Heart right ventricle (tissue), 16 donors: ENCODE data around the gene COG5. TPM values are rescaled to one million over a fixed set of nuclear protein-coding genes. Genes with fewer than 3 reads are reported as not detected.

Experiments used
- ATAC-seq, 8 donors: fragments of 200-7000 bp; cut with Tn5 transposase; one replicate each; pipeline ENCODE4 v1.9.1; 2020; ENCODE audit warnings: mild to moderate bottlenecking in 8 of 8, moderate library complexity in 8 of 8, moderate number of reproducible peaks in 1 of 8
- DNase-seq, 2 donors: peaks; one replicate each; pipeline ENCODE4 v3.0.0-alpha.2; 2020
- H3K27ac ChIP-seq, 10 donors: fragments of 200-600 bp; sonication (generic) in 2 of 10; one replicate each; pipeline versions ENCODE4 v1.5.0 to v1.8.0; 2020 to 2022; ENCODE audit warnings: mild to moderate bottlenecking in 3 of 10
- H3K27me3 ChIP-seq, 7 donors: fragments of 200-600 bp; one replicate each; pipeline ENCODE4 v1.8.0; 2021 to 2022; ENCODE audit warnings: mild to moderate bottlenecking in 2 of 7
- H3K36me3 ChIP-seq, 9 donors: fragments of 200-600 bp; sonication (generic) in 1 of 9; one replicate each; pipeline versions ENCODE4 v1.5.0 to v1.8.0; 2020 to 2022; ENCODE audit warnings: mild to moderate bottlenecking in 2 of 9
- H3K4me1 ChIP-seq, 9 donors: fragments of 200-600 bp; sonication (generic) in 1 of 9; one replicate each; pipeline versions ENCODE4 v1.5.0 to v1.8.0; 2020 to 2022; ENCODE audit warnings: mild to moderate bottlenecking in 4 of 9
- H3K4me3 ChIP-seq, 10 donors: fragments of 200-600 bp; sonication (generic) in 2 of 10; one replicate each; pipeline versions ENCODE4 v1.5.0 to v1.8.0; 2020 to 2022; ENCODE audit warnings: mild to moderate bottlenecking in 7 of 10, moderate library complexity in 2 of 10
- H3K9me3 ChIP-seq, 11 donors: fragments of 200-600 bp in 10 of 11; sonication (generic) in 2 of 11; one replicate each; pipeline versions ENCODE4 v1.5.0 to v1.8.0; 2013 to 2022; ENCODE audit warnings: mild to moderate bottlenecking in 2 of 11, control low read depth in 1 of 11, moderate library complexity in 1 of 11
- CTCF ChIP-seq, 9 donors: fragments of 200-600 bp; sonication (generic) in 2 of 9; IDR thresholded peaks; one replicate each; pipeline versions ENCODE4 v1.5.0 to v1.8.0; 2021 to 2022; ENCODE audit warnings: antibody characterized with exemption in 9 of 9, mild to moderate bottlenecking in 5 of 9, moderate library complexity in 1 of 9
- WGBS, 2 donors: extraction: QIAGEN DNeasy Blood & Tissue Kit; methylation state at CpG; one replicate each; pipeline ENCODE4 v1.1.7; 2013; ENCODE audit warnings: inconsistent platforms in 1 of 2; 5-methylcytosine and 5-hydroxymethylcytosine counted together
- intact Hi-C, 10 donors: fragments of 100-400 bp; cut with DNase I; formaldehyde crosslinking; loops; one replicate each; pipeline versions ENCODE4 v1.11.1 to v1.14.2; 2022
- polyA plus RNA-seq, 2 donors: library from polyadenylated mRNA; stranded (reverse); fragments of 200-250 nt; gene quantifications; one replicate each; pipeline ENCODE4 v1.2.3, GENCODE V29; 2013
- total RNA-seq, 10 donors: library from RNA; stranded (reverse); fragmentation: NEBNext Ultra II Directional in 3 of 10; extraction: Animal tissue kit (Norgen Biotek cat#: 25700) in 3 of 10; gene quantifications; one replicate each; pipeline versions ENCODE4 v1.2.1 to v1.2.4, GENCODE V29; 2021 to 2023
- donor health status: Arrhythmogenic right ventricular cardiomyopathy.
- donor health status: ischemic (EF 13 %, LVEDD 7.1; RV severe dilation, severe dysfunction).
- donor health status: healthy with polysubstance abuse.
- donor health status: DM: no; HTN: yes; CAD: no.
- donor health status: DM: no; HTN: no; CAD: no.
- donor health status: ischemic (EF 25% LVEDD 6.9; RV normal size, moderate dysfunction).
- donor health status: ischemic (EF 25% LVEDD 5.7; RV mildly dilated, moderate dysfunction).
- donor health status: healthy.
- donor health status: DM: yes; HTN: yes; CAD: no.
- donor health status: Ischemic cardiomyopathy.
- donor health status: ischemic (EF 35%, LVEDD 5.7; RV mildly dilated, moderate dysfunction).
- donor health status: nonischemic (EF 11% LVEDD 7.7; RV severe dilation, severe dysfunction).
- donor health status: DM: yes; HTN: yes; CAD: no.
- donor health status: PGD.
- donor health status: ischemic (EF 29% LVEDD 5.4; RV normal size, mild dysfunction).
- donor health status: nonischemic (EF 23%, LVEDD 6.1; RV moderate dilation, normal function).

COG5 gene
- total and polyA plus RNA-seq, 12 donors = 8.4 to 65.8 (median 52.2) TPM

- intact Hi-C loops = loop anchor here in 3 of 10 donors (2.0 kb wide), 1 partner anchor 14 kb away; the partner anchor contains the start of gene BCAP29 (in 3 of the 3)
- no peak for TF ChIP-seq CTCF (IDR thresholded peaks at IDR 0.05)
- ATAC-seq = peak; percentile 73 to 95 (median 92)
- Histone ChIP-seq H3K27me3 (no peaks in the 10 kb centered on the region), H3K27ac (peak overlapping the region; percentile 26 to 87 (median 70)), H3K4me3 (no peak overlapping the region), H3K9me3 (no peaks in the 10 kb centered on the region), H3K4me1 (peaks cover 0 to 60% (median 40%) of the 10 kb centered on the region in 9 donors), H3K36me3 (peaks cover 0 to 72% (median under 1%) of the 10 kb centered on the region in 9 donors)
- peak in 1 of 2 donors; percentile 29 for DNase-seq
- 27% methylated on average over 4 of the region's 4 CpGs for WGBS, 2 donors
Measured at GRCh38 chr7:107594961-107595737, 31.4 kb upstream of the COG5 start.

GRCh38 chr7:107593025-107593410 lies 29.3 kb upstream of the COG5 start:
- Histone ChIP-seq H3K9me3 (no peaks in the 10 kb centered on the region), H3K27me3 (no peaks in the 10 kb centered on the region), H3K27ac (peak overlapping the region in 1 of 10 donors; percentile 87), H3K36me3 (peaks cover 0 to 66% (median 0%) of the 10 kb centered on the region in 9 donors), H3K4me3 (no peak overlapping the region), H3K4me1 (peaks cover 0 to 66% (median 38%) of the 10 kb centered on the region in 9 donors)
- no peak for TF ChIP-seq CTCF (IDR thresholded peaks at IDR 0.05)
- no peak for DNase-seq
- 81 to 90% methylated on average over 1 of the region's 1 CpG for WGBS, 2 donors
- intact Hi-C loops = no loop called here
- ATAC-seq = no peak

GRCh38 chr7:107592361-107593024 lies 28.8 kb upstream of the COG5 start:
- DNase-seq = no peak
- no peak for ATAC-seq
- Histone ChIP-seq H3K9me3 (no peaks in the 10 kb centered on the region), H3K27ac (peak overlapping the region in 3 of 10 donors; percentile 36 to 87 (median 51)), H3K36me3 (peaks cover 0 to 66% (median 0%) of the 10 kb centered on the region in 9 donors), H3K27me3 (no peaks in the 10 kb centered on the region), H3K4me3 (no peak overlapping the region), H3K4me1 (peaks cover 0 to 69% (median 38%) of the 10 kb centered on the region in 9 donors)
- TF ChIP-seq CTCF (IDR thresholded peaks at IDR 0.05) = no peak
- WGBS, 2 donors = 86 to 91% methylated on average over 5 of the region's 5 CpGs
- intact Hi-C loops = no loop called here

GRCh38 chr7:107591421-107591820 lies 27.7 kb upstream of the COG5 start:
- DNase-seq (no peak), ATAC-seq (peak in 3 of 8 donors; percentile 25 to 52 (median 34))
- H3K36me3 ChIP-seq = peaks cover 0 to 66% (median 0%) of the 10 kb centered on the region in 9 donors
- TF ChIP-seq CTCF (IDR thresholded peaks at IDR 0.05) = no peak
- H3K27ac ChIP-seq = peak overlapping the region in 6 of 10 donors; percentile 28 to 87 (median 48)
- intact Hi-C loops = no loop called here
- no peaks in the 10 kb centered on the region for H3K27me3 ChIP-seq
- H3K4me3 ChIP-seq = no peak overlapping the region
- 48 to 56% methylated on average over 3 of the region's 3 CpGs for WGBS, 2 donors
- H3K4me1 ChIP-seq = peaks cover 0 to 69% (median 28%) of the 10 kb centered on the region in 9 donors
- H3K9me3 ChIP-seq = no peaks in the 10 kb centered on the region
